NT2/D1 (cell line): ENCODE data around the gene OR2T4.

Experiments
- SUZ12 ChIP-seq: IDR thresholded peaks from 2 replicates; pipeline ENCODE4 v1.6.1; 2011; ENCODE audit not compliant: insufficient read length, insufficient read depth; ENCODE audit errors: extremely low read depth
- ZNF274 ChIP-seq: IDR thresholded peaks from 2 replicates; pipeline ENCODE4 v1.6.1; 2011; ENCODE audit warnings: mild to moderate bottlenecking, low read depth, low read length

DNA sequence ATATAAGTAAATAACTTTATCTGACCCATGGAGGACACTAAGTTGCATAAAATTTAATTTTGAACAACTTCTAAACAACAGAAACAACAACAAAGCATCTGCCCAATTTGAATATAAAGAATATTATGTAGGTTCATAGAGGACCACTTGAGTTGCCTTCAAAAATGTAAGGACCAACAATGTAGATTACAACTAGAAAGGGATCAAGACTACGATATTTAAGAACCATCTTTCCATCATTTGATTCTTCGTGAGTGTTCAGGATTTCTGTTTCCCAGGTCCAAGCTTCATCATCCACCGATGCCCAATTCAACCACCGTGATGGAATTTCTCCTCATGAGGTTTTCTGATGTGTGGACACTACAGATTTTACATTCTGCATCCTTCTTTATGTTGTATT is 13.0 kb upstream of the OR2T4 start, which contains the start of gene OR14C36:
- TF ChIP-seq SUZ12 (no peak), ZNF274 (no peak)
